ENCODE measurements around the gene DICER1.

DICER1 gene

GRCh38 chr14:95155045-95155444 lies 2.3 kb downstream of the DICER1 start:
- peak overlapping the region in 1 of 2 experiments; percentile 59; a peak in 2 of 4 replicates for H3K4me3 ChIP-seq (ENCODE audit: low read depth in 1 of 2, low read length in 2 of 2)
- H2AFZ ChIP-seq (ENCODE audit: low read depth, low read length) = no peak overlapping the region
- peaks cover 4% of the 10 kb centered on the region for H3K36me3 ChIP-seq (ENCODE audit: insufficient read depth, low read length)
- H3K79me2 ChIP-seq (ENCODE audit: insufficient read depth, low read length) = peaks cover 85% of the 10 kb centered on the region
- TF ChIP-seq EZH2 (IDR thresholded peaks at IDR 0.05; ENCODE audit: borderline replicate concordance, low read depth, low read length, severe bottlenecking) = no peak
- TF ChIP-seq CTCF (IDR thresholded peaks at IDR 0.05; ENCODE audit: borderline replicate concordance, extremely low read depth, low read length, poor library complexity, severe bottlenecking) = no peak
- no peak overlapping the region for H3K27ac ChIP-seq (ENCODE audit: low read length)
- peaks cover 38% of the 10 kb centered on the region for H3K4me1 ChIP-seq (ENCODE audit: insufficient read depth, low read length)
- ATAC-seq (ENCODE audit: insufficient read depth, low read depth) = no peak
- H3K9me3 ChIP-seq (ENCODE audit: insufficient read depth, low read length, severe bottlenecking) = no peaks in the 10 kb centered on the region
- H3K9ac ChIP-seq (ENCODE audit: low read depth, low read length) = peak overlapping the region; percentile 97; the same call in 1 of the 2 replicates
- no peak for DNase-seq
- H4K20me1 ChIP-seq (ENCODE audit: insufficient read depth, low read length) = peaks cover 48% of the 10 kb centered on the region
- H3K27me3 ChIP-seq (ENCODE audit: insufficient read depth, low read length, poor library complexity) = no peaks in the 10 kb centered on the region
- H3K4me2 ChIP-seq (ENCODE audit: insufficient read depth, low read length) = peak overlapping the region; percentile 67

GRCh38 chr14:95153866-95154265 lies 3.5 kb downstream of the DICER1 start:
- H3K9ac ChIP-seq (ENCODE audit: low read depth, low read length) = no peak overlapping the region
- no peak for TF ChIP-seq CTCF (IDR thresholded peaks at IDR 0.05; ENCODE audit: borderline replicate concordance, extremely low read depth, low read length, poor library complexity, severe bottlenecking)
- TF ChIP-seq EZH2 (IDR thresholded peaks at IDR 0.05; ENCODE audit: borderline replicate concordance, low read depth, low read length, severe bottlenecking) = no peak
- no peaks in the 10 kb centered on the region for H3K9me3 ChIP-seq (ENCODE audit: insufficient read depth, low read length, severe bottlenecking)
- H3K4me2 ChIP-seq (ENCODE audit: insufficient read depth, low read length) = peak overlapping the region; percentile 67
- peaks cover 4% of the 10 kb centered on the region for H3K36me3 ChIP-seq (ENCODE audit: insufficient read depth, low read length)
- DNase-seq (no peak), ATAC-seq (ENCODE audit: insufficient read depth, low read depth) (no peak)
- no peaks in the 10 kb centered on the region for H3K27me3 ChIP-seq (ENCODE audit: insufficient read depth, low read length, poor library complexity)
- H3K4me1 ChIP-seq (ENCODE audit: insufficient read depth, low read length) = peaks cover 33% of the 10 kb centered on the region
- H4K20me1 ChIP-seq (ENCODE audit: insufficient read depth, low read length) = peaks cover 55% of the 10 kb centered on the region
- no peak overlapping the region for H3K27ac ChIP-seq (ENCODE audit: low read length)
- H3K4me3 ChIP-seq (ENCODE audit: low read depth in 1 of 2, low read length in 2 of 2) = no peak overlapping the region
- peaks cover 96% of the 10 kb centered on the region for H3K79me2 ChIP-seq (ENCODE audit: insufficient read depth, low read length)
- H2AFZ ChIP-seq (ENCODE audit: low read depth, low read length) = no peak overlapping the region

GRCh38 chr14:95151561-95151960 lies 5.8 kb downstream of the DICER1 start:
- TF ChIP-seq EZH2 (IDR thresholded peaks at IDR 0.05; ENCODE audit: borderline replicate concordance, low read depth, low read length, severe bottlenecking) = no peak
- no peak for TF ChIP-seq CTCF (IDR thresholded peaks at IDR 0.05; ENCODE audit: borderline replicate concordance, extremely low read depth, low read length, poor library complexity, severe bottlenecking)

GRCh38 chr14:95150910-95151309 lies 6.4 kb downstream of the DICER1 start:
- no peaks in the 10 kb centered on the region for H3K27me3 ChIP-seq (ENCODE audit: insufficient read depth, low read length, poor library complexity)
- H3K9me3 ChIP-seq (ENCODE audit: insufficient read depth, low read length, severe bottlenecking) = peaks cover 6% of the 10 kb centered on the region
- peaks cover 20% of the 10 kb centered on the region for H3K4me1 ChIP-seq (ENCODE audit: insufficient read depth, low read length)
- peaks cover 24% of the 10 kb centered on the region for H3K36me3 ChIP-seq (ENCODE audit: insufficient read depth, low read length)
- no peak for ATAC-seq (ENCODE audit: insufficient read depth, low read depth)
- no peak overlapping the region for H2AFZ ChIP-seq (ENCODE audit: low read depth, low read length)
- no peak overlapping the region for H3K4me3 ChIP-seq (ENCODE audit: low read depth in 1 of 2, low read length in 2 of 2)
- H4K20me1 ChIP-seq (ENCODE audit: insufficient read depth, low read length) = peaks cover 55% of the 10 kb centered on the region
- peaks cover 100% of the 10 kb centered on the region for H3K79me2 ChIP-seq (ENCODE audit: insufficient read depth, low read length)
- no peak overlapping the region for H3K4me2 ChIP-seq (ENCODE audit: insufficient read depth, low read length)
- no peak overlapping the region for H3K27ac ChIP-seq (ENCODE audit: low read length)
- no peak for DNase-seq
- H3K9ac ChIP-seq (ENCODE audit: low read depth, low read length) = no peak overlapping the region
- TF ChIP-seq EZH2 (IDR thresholded peaks at IDR 0.05; ENCODE audit: borderline replicate concordance, low read depth, low read length, severe bottlenecking) = no peak
- no peak for TF ChIP-seq CTCF (IDR thresholded peaks at IDR 0.05; ENCODE audit: borderline replicate concordance, extremely low read depth, low read length, poor library complexity, severe bottlenecking)

More at GRCh38 chr14:95151561-95151960, 5.8 kb downstream of the DICER1 start:
- no peak for DNase-seq
- Histone ChIP-seq H3K27ac (ENCODE audit: low read length) (no peak overlapping the region), H3K4me2 (ENCODE audit: insufficient read depth, low read length) (no peak overlapping the region), H3K27me3 (ENCODE audit: insufficient read depth, low read length, poor library complexity) (no peaks in the 10 kb centered on the region), H3K79me2 (ENCODE audit: insufficient read depth, low read length) (peaks cover 100% of the 10 kb centered on the region), H4K20me1 (ENCODE audit: insufficient read depth, low read length) (peaks cover 55% of the 10 kb centered on the region), H3K4me3 (ENCODE audit: low read depth in 1 of 2, low read length in 2 of 2) (no peak overlapping the region), H3K36me3 (ENCODE audit: insufficient read depth, low read length) (peaks cover 18% of the 10 kb centered on the region), H3K4me1 (ENCODE audit: insufficient read depth, low read length) (peaks cover 23% of the 10 kb centered on the region), H3K9me3 (ENCODE audit: insufficient read depth, low read length, severe bottlenecking) (peaks cover 2% of the 10 kb centered on the region), H3K9ac (ENCODE audit: low read depth, low read length) (no peak overlapping the region), H2AFZ (ENCODE audit: low read depth, low read length) (no peak overlapping the region)
- no peak for ATAC-seq (ENCODE audit: insufficient read depth, low read depth)

All from DND-41 (cell line).